HTERT RPE-1 (cell line): ENCODE results near the gene MBP.

ENCODE experiments used
- in situ Hi-C: fragments of 300-500 bp; cut with MboI; formaldehyde crosslinking; loops from 4 replicates; pipeline ENCODE4 v1.14.3; 2020; ENCODE audit warnings: low sequenced_read_pairs

The MBP gene

DNA sequence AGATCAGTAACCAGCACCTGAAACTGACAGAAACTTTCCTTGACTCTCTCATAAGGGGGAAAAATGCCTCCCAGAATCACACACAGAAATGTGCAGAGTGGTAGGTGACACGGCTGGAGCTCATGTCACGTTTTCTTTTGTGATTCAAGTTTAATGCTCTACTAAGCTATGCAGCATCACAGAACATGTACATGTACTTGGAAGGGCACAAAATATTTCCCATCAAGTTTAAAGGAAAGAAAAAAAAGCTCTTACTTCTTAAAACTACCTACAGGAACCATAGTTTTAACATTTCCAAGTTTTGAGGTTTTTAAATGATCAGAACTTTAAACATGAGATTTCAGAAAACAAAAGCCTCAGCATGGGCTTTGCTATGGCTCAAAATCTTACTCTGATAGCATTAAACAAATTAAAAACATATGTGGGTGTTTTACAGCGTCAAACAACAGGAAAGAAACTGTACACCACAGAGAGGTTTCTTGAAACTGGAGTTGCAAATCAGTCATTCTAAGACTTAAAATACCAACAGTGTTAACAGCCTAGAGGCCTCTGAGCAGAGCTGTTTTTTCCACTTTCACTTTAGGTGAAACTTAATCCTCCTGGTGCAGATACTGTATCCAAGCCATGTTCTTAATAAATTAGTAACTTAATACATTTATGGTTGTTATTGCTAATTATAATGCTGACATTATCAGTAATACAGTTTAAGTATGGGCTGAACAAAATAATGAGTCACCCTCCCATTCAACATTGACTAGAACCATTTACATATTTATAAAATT is 30.1 kb downstream of the MBP start:
- in situ Hi-C loops: no loop called here

GRCh38 chr18:77101410-77102258 is 30.9 kb downstream of the MBP start:
- in situ Hi-C loops: no loop called here

DNA sequence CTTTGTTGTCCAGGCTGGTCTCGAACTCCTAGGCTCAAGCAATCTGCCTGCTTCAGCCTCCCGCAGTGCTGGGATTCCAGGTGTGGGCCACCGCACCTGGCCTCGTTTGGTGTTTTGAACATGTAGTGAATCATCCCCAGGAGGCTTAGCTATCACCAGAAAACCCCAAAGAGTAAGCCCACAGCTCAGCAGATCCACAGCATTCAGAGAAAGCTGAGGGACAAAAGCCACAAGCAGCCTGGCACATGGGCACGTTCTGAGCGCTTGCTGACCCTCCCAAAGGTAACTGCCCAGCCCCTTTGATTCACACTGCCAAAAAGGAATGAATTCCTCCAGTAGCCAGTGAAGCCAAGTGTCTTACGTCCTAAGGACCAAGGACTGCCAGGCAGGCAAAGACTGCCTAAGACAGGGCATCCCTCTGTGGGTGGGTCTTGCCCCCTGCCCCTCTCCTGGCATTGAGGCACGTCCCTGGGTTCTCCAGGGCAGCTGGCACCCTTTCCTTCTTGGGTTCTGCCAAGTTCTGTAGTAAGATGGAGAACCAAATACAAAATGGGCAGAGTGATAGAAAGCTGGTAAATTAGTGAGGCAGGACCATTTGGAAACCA is 31.7 kb downstream of the MBP start:
- in situ Hi-C loops: no loop called here

- in situ Hi-C loops: no loop called here
These were observed 32.9 kb downstream of the MBP start for GRCh38 chr18:77099485-77100370.

GRCh38 chr18:77098538-77099174 is 33.9 kb downstream of the MBP start:
- in situ Hi-C loops: no loop called here

GRCh38 chr18:77098029-77098428 is 34.6 kb downstream of the MBP start:
- in situ Hi-C loops: no loop called here

DNA sequence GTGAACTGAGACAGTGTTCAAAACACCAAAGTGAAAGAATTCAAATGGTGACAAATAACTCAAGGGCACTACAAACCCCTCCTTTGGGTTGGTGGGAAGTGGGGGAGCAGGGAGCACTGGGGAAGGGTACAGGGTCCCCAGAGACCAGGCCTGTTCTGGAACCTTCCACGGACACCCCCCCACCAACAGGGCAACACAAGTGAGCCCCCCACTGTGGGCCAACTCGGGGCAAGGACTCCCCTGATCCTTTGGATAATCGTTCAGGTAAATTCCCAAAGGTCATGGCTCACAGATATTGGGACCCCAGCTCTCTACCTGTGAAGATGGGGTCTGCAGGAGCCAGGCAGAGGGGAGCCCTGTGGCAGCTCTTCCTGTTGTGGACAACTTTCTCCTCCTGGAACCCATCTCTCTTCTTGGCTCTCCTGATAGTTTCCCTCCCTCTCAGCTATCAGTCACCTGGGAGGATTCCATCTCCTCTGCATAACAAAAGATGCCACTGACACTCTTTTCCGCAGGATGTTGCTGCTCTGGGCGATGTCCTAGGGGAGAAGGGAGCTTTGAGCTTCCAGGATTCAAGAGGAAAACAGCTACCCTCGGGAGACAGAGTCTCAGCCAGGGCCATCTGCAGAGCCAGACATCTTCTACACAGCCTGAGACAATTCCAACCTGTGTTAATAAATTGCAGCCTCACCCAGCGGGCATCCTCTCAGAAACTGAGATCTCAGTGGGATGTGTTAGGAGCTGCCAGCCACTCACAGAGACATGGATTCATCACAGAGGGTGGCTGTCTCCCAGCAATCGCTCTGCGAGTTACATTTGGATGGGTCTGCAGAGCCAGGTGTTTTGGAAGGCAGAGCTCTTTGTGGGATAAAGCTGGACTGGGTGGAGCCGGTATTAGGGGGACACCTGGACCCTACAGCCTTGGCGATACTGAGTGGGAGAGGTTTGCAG is 35.4 kb downstream of the MBP start:
- in situ Hi-C loops: no loop called here

GRCh38 chr18:77095391-77096371 is 36.9 kb downstream of the MBP start:
- in situ Hi-C loops: no loop called here

DNA sequence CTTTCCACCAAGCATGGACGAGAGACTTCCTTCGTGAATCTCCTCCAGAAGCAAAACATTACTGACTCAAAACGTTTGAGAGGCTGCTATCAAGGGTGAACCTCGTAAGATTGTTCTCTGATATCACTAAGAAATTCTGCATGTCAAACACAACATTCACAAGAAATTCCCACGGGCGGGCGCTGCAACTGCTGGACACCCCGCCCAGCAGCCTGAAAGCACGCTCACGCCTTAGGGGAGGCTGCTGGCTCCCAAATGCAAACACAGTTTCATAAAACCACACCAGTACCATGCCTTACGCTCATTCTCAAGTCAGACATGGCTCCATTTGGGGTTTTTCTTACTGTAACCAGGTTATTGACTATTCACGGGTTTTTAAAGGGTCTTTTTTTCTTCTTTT is 39.0 kb downstream of the MBP start:
- in situ Hi-C loops: no loop called here

GRCh38 chr18:77093067-77093430 is 39.5 kb downstream of the MBP start:
- in situ Hi-C loops: no loop called here

DNA sequence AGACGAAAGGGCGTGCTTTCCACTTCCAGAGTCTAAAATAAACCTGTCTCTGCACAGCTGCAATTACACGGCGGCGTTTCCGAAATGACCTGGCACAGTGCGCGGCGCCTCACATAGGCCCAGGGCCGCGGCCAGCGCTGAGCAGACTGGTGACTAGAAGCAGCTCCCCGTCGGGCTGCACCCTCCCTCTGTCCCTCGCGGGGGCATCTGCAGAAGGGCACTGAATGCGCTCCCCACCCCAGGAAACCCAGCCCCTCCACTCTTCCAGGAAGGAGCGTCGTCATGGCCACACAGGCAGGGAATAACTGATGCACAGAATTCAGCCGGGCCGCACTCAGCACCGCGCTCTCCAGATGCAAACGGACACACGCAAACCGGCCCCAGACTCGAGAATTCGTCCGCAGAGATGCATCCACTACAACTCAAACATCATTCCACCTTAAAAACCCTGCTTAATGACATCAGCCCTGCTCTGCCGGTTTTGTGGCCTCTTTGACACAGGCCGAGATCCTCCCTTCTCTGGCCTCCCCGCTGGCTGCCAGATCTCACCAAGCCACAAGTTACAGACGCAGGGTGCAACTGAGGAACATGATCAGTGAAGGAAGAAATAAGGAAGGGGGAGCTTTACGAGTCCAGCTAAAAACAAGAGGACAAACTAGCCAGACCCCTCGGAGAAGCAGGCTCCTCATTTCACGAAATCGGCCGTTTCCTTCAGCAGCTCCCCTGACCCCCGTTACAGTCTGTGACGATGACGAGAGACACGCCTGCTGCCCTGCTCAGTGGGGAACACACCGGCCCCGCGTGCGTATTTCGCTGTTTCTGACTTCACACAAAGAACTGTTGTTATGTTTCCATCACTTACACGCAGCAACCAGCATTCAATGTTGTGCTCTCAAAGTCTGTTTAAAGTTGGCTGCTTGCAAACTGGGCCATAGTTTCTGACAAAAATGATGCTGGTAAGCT is 40.2 kb downstream of the MBP start:
- in situ Hi-C loops: no loop called here

GRCh38 chr18:77091366-77091765 is 41.2 kb downstream of the MBP start:
- in situ Hi-C loops: no loop called here

DNA sequence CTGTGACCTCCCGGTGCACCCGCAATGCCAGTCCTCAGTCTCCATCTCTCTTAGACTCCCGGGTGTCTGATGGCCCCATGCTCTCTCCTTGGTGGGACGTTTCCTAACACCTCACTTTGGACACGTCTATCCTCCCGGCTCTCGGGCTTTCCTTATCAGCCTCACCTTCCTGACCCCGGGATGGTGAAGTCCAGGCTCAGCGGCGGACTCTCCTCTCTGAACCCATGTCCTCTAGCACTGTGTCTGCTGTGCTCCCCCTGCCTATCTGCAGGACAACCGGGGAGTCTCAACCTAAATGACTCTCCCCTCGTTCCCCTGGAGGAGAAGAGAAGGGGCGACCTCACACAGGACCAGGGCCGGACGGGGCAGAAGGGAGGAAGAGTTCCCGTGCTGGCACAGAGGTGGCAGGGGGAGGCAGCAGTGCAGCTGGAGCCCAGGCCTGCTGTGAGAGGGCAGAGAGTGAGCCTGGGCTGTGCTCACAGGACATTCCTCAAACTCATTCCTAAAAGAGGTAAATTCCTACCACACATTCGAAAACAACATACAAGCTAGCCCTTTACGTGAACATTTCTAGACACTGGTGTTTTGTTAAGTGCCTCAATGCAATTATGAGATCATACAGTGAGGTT is 41.9 kb downstream of the MBP start:
- in situ Hi-C loops: no loop called here

- in situ Hi-C loops: no loop called here
These were observed 42.8 kb downstream of the MBP start for GRCh38 chr18:77089723-77090285.

GRCh38 chr18:77088963-77089722 is 43.4 kb downstream of the MBP start:
- in situ Hi-C loops: no loop called here
